ENCODE measurements around the gene GAA.
"Not testable (repeated sequence)": the region's sequence is repeated elsewhere in the genome, so short reads cannot be mapped to it uniquely, and the experiment has no call there.

Gene GAA

GRCh38 chr17:80145076-80146075 lies 44.0 kb downstream of the GAA start:
- no peak for DNase-seq (ENCODE audit: low read depth in 2 of 2)

DNA sequence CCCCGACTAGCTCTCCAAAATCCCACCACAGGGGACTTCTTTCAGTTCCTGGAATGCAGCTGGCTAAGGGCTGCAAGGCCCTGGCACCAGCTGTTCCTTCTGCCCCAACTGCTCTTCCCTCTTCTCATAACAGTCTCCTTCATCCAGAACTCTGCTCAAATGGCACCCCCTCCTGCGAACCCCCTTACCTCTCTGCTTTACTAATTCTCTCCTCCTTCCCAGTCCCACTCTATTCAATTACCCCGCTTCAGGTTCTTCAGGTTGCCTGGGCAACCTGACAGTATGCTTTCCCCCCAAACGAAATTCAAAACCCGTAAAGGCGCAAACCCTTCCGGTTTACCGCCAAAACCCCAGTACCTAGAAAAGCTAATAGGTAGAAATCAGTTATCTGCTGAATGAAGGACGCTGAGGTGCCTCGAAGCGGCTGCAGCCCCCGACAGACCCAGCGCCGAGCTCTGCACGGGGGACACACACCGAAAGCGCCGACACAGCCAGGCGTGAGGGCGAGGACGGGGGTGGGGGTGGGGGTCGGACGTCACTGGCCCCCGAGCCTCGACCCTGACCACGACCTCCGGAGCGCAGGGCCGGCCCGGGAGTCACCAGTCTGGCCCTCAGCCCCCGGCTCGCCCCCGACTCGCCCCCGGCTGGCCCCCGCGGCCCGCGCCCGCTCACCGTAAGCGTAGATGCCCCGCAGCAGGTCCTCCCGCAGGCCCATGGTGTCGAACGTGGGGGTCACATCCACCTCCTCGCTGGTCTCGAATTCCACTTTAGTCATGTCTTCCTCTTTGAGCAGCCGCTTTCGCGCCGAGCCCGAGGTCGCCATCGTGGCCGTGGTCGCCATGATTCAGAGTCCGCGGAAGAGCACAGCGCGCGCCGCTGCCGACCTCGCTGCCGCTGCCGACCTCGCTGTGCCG lies 45.0 kb downstream of the GAA start:
- no peak for DNase-seq (ENCODE audit: low read depth in 2 of 2)

DNA sequence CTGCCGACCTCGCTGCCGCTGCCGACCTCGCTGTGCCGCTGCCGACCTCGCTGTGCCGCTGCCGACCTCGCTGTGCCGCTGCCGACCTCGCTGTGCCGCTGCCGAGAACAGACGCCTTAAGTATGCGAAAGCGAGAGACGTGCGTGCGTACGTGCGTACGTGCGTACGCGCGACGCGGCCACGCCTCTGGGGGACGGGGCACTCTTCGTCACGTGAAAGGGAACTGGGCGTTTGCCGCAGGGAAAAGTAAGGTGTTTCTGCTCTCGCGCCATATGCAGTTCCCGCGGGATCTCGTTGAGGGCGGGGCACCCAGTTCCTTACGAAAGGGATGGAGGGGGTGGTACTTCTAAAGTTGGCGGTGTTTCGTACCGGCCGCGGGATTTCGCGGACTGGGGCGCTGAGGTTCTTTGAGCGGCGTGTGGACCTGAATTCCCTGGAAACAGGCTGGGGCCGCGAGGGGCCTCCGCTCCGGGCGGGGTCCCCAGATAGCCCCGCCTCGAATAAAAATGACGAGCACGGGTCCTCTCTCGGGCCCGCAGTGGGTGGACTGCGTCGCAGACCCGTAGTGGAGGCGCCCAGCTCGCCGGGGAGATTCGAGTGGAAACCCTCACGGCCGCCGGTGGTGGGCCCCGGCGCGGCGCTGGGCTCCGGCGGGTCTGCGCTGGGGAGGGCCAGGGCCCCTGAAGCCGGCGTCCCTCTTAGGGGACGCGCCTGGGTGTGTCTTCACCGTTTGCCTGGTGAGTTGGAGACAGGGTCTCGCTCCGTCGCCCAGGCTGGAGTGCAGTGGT lies 45.8 kb downstream of the GAA start, which contains the start of gene EIF4A3:
TSS of gene EIF4A3 (minus strand) at position 94 of the 788 bp plus-strand sequence. CDS start 167 bp downstream, outside the sequence.
- peak; percentile 91 for DNase-seq (ENCODE audit: low read depth in 2 of 2)

GRCh38 chr17:80151333-80151732 lies 50.0 kb downstream of the GAA start:
- DNase-seq (ENCODE audit: low read depth in 2 of 2): no peak

DNA sequence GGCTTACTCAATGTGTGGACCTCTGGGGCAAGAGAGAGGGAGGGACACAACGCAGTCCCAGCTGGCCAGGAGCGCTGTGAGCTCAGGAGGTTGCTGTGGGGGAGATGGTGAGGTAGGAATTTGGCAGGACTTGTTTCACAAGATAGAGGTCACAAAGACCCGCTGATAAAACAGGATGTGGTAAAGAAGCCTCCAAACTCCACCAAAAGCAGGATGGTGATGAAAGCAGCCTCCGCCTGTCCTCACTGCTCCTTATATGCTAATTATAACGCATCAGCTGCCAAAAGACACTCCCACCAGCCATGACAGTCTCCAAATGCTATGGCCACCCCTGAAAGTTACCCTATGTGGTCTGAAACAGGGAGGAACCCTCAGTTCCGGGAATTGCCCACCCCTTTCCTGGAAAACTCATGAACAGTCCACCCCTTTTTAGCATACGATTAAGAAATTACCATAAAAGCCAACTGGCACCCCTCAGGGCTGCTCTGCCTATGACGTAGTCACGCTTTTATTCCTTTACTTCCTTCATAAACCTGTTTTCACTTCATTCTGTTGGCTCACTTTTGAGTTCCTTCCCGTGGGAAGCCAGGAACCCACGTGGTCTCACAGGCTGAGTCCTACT lies 50.8 kb downstream of the GAA start:
- no peak for DNase-seq (ENCODE audit: low read depth in 2 of 2)

GRCh38 chr17:80153004-80153403 lies 51.6 kb downstream of the GAA start:
- DNase-seq (ENCODE audit: low read depth in 2 of 2): no peak

GRCh38 chr17:80154166-80154565 lies 52.8 kb downstream of the GAA start:
- no peak for DNase-seq (ENCODE audit: low read depth in 2 of 2)

DNA sequence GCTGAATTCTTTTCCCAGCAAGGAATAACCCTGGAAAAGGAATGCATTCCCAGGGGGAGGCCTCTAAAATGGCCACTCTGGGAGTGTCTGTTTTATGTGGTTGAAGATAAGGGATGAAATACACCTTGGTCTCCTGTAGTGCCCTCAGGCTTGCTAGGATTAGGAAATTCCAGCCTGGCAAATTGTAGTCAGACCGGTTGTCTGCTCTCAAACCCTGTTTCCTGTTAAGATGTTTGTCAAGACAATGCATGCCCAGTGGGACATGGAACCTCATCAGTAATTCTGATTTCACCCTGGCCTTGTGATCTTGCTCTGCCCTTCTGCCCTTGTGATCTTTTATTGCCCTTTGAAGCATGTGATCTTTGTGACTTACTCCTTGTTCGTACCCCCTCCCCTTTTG lies 54.2 kb downstream of the GAA start:
- not testable (repeated sequence) for DNase-seq (ENCODE audit: low read depth in 2 of 2)

DNA sequence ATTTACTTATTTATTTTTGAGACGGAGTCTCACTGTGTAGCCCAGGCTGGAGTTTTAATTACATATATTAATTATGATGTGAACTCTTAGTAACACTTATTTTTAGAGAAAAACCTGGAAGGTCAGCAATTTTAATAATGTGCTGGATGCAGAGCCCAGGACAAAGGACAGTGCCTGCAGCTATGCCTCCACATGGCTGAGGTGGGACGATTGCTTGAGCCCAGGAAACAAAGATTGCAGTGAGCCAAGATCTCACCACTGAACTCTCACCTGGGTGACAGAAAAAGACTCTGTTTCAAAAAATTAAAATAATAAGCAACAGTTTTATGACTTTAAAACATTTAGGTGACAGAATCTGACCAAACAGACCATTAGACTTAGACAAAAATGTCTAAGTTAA lies 57.5 kb downstream of the GAA start:
- DNase-seq (ENCODE audit: low read depth in 2 of 2): no peak

DNA sequence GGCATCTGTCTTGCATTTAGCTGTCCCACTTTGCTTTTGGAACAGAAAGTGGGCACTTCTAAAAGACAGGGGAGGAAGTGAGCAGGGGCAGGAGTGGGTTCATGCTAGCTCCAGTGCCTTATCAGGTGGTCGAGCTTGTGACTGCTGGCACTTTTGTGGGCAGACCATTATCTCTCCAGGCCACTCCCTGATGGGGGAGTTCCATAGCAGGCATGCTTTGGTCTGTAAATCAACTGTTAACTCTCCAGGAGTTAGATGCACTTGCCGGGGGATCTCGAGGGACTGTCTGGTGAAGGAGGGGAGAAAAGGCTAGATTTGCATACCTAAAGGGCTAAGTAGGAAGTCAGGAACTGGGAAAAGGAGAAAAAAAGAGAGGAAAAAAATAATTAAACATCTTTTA lies 59.2 kb downstream of the GAA start:
- no peak for DNase-seq (ENCODE audit: low read depth in 2 of 2)

DNA sequence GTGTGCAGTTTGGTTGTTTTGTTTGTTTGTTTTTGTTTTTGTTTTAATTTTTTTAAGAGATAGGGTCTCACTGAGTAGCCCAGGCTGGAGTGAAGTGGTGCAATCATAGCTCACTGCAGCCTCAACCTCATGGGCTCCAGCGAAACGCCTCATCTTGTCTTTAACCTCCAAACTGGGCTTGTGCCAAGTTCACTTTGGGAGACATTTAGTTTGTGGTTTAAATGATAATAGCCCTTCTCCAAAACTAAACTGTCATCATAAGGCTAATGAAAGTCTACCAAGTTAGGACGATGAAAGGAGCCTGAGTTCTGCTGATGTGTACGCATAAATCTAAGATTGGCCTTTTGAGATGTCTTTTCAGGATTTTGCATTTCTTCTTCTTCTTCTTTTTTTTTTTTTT lies 62.0 kb downstream of the GAA start:
- DNase-seq (ENCODE audit: low read depth in 2 of 2): no peak

DNA sequence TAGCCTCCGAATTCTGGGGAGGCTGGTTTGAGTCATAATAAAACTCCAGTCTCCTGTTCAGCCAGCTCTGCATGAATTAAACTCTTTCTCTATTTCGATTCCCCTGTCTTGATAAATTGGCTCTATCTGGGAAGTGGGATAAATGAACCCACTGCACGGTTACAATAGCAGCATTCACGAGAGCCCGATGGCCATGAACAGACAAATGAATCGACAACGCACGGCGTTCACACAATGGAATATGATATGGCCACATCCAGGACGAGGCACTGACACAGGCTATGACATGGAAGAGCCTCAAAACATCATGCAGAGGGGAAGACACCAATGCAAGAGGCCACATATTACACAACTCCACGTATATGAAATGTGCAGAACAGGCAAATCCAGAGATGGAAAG lies 62.8 kb downstream of the GAA start:
- DNase-seq (ENCODE audit: low read depth in 2 of 2): no peak

GRCh38 chr17:80166446-80166845 lies 65.1 kb downstream of the GAA start:
- DNase-seq (ENCODE audit: low read depth in 2 of 2): no peak

- no peak for DNase-seq (ENCODE audit: low read depth in 2 of 2)
These were observed 67.0 kb downstream of the GAA start for GRCh38 chr17:80168371-80168770.

GRCh38 chr17:80169107-80169506 lies 67.7 kb downstream of the GAA start:
- no peak for DNase-seq (ENCODE audit: low read depth in 2 of 2)
